Stimulated activated naive CD8-positive, alpha-beta T cell treated with anti-CD3 and anti-CD28 coated beads, Interleukin-15, Interleukin-2, amounts not matched to agents 100 ng/mL and 50 ng/mL, for 24 hours (primary cell): ENCODE data around the gene CRPPA.

ENCODE experiments used
- H3K27ac Mint-ChIP-seq: one replicate; pipeline ENCODE4 v1.8.0; 2021; ENCODE audit warnings: mild to moderate bottlenecking, mixed read lengths
- H3K27me3 Mint-ChIP-seq: one replicate; pipeline ENCODE4 v1.8.0; 2021; ENCODE audit warnings: mixed read lengths
- H3K36me3 Mint-ChIP-seq: one replicate; pipeline ENCODE4 v1.8.0; 2021; ENCODE audit warnings: low read depth, mixed read lengths
- H3K4me1 Mint-ChIP-seq: one replicate; pipeline ENCODE4 v1.8.0; 2021; ENCODE audit warnings: low read depth, mixed read lengths
- H3K4me3 Mint-ChIP-seq: one replicate; pipeline ENCODE4 v1.8.0; 2021; ENCODE audit warnings: mild to moderate bottlenecking, mixed read lengths
- H3K9me3 Mint-ChIP-seq: one replicate; pipeline ENCODE4 v1.8.0; 2021; ENCODE audit warnings: mixed read lengths

Gene CRPPA

GRCh38 chr7:16412274-16413254 lies 8.8 kb downstream of the CRPPA start:
- H3K36me3 Mint-ChIP-seq = no peaks in the 10 kb centered on the region
- H3K9me3 Mint-ChIP-seq = no peaks in the 10 kb centered on the region
- no peak overlapping the region for H3K27ac Mint-ChIP-seq
- H3K4me3 Mint-ChIP-seq = no peak overlapping the region
- H3K27me3 Mint-ChIP-seq = no peaks in the 10 kb centered on the region
- peaks cover 3% of the 10 kb centered on the region for H3K4me1 Mint-ChIP-seq

GRCh38 chr7:16411391-16411790 lies 9.9 kb downstream of the CRPPA start:
- no peak overlapping the region for H3K27ac Mint-ChIP-seq
- no peak overlapping the region for H3K4me3 Mint-ChIP-seq
- no peaks in the 10 kb centered on the region for H3K9me3 Mint-ChIP-seq
- H3K27me3 Mint-ChIP-seq = no peaks in the 10 kb centered on the region
- no peaks in the 10 kb centered on the region for H3K36me3 Mint-ChIP-seq
- H3K4me1 Mint-ChIP-seq = no peaks in the 10 kb centered on the region

GRCh38 chr7:16409777-16410176 lies 11.6 kb downstream of the CRPPA start:
- H3K4me3 Mint-ChIP-seq = no peak overlapping the region
- H3K36me3 Mint-ChIP-seq = no peaks in the 10 kb centered on the region
- H3K27ac Mint-ChIP-seq = no peak overlapping the region
- no peaks in the 10 kb centered on the region for H3K27me3 Mint-ChIP-seq
- H3K4me1 Mint-ChIP-seq = no peaks in the 10 kb centered on the region
- no peaks in the 10 kb centered on the region for H3K9me3 Mint-ChIP-seq

GRCh38 chr7:16404636-16405035 lies 16.7 kb downstream of the CRPPA start:
- H3K27ac Mint-ChIP-seq = no peak overlapping the region
- peaks cover 19% of the 10 kb centered on the region for H3K9me3 Mint-ChIP-seq
- no peaks in the 10 kb centered on the region for H3K4me1 Mint-ChIP-seq
- peaks cover 16% of the 10 kb centered on the region for H3K36me3 Mint-ChIP-seq
- H3K4me3 Mint-ChIP-seq = no peak overlapping the region
- no peaks in the 10 kb centered on the region for H3K27me3 Mint-ChIP-seq

GRCh38 chr7:16403475-16403874 lies 17.9 kb downstream of the CRPPA start:
- Mint-ChIP-seq H3K4me1 (no peaks in the 10 kb centered on the region), H3K4me3 (no peak overlapping the region), H3K36me3 (peaks cover 19% of the 10 kb centered on the region), H3K9me3 (peaks cover 19% of the 10 kb centered on the region), H3K27me3 (no peaks in the 10 kb centered on the region), H3K27ac (no peak overlapping the region)

- no peaks in the 10 kb centered on the region for H3K4me1 Mint-ChIP-seq
- no peaks in the 10 kb centered on the region for H3K27me3 Mint-ChIP-seq
- no peak overlapping the region for H3K4me3 Mint-ChIP-seq
- H3K9me3 Mint-ChIP-seq = peaks cover 22% of the 10 kb centered on the region
- no peak overlapping the region for H3K27ac Mint-ChIP-seq
- peaks cover 19% of the 10 kb centered on the region for H3K36me3 Mint-ChIP-seq
Measured at GRCh38 chr7:16402940-16403339, 18.4 kb downstream of the CRPPA start.

GRCh38 chr7:16402091-16402490 lies 19.2 kb downstream of the CRPPA start:
- Mint-ChIP-seq H3K27me3 (no peaks in the 10 kb centered on the region), H3K27ac (no peak overlapping the region), H3K4me1 (no peaks in the 10 kb centered on the region), H3K36me3 (peaks cover 19% of the 10 kb centered on the region), H3K9me3 (peaks cover 26% of the 10 kb centered on the region), H3K4me3 (no peak overlapping the region)

GRCh38 chr7:16400893-16401275 lies 20.5 kb downstream of the CRPPA start:
- Mint-ChIP-seq H3K4me3 (no peak overlapping the region), H3K4me1 (peaks cover 5% of the 10 kb centered on the region), H3K9me3 (peaks cover 35% of the 10 kb centered on the region), H3K27ac (no peak overlapping the region), H3K36me3 (peaks cover 25% of the 10 kb centered on the region), H3K27me3 (no peaks in the 10 kb centered on the region)

- H3K36me3 Mint-ChIP-seq = peaks cover 25% of the 10 kb centered on the region
- H3K9me3 Mint-ChIP-seq = peaks cover 35% of the 10 kb centered on the region
- H3K27me3 Mint-ChIP-seq = no peaks in the 10 kb centered on the region
Measured at GRCh38 chr7:16399916-16400892, 21.1 kb downstream of the CRPPA start.

GRCh38 chr7:16399265-16399831 lies 22.0 kb downstream of the CRPPA start:
- peaks cover 36% of the 10 kb centered on the region for H3K9me3 Mint-ChIP-seq
- H3K36me3 Mint-ChIP-seq = peaks cover 25% of the 10 kb centered on the region
- no peak overlapping the region for H3K4me3 Mint-ChIP-seq

More at GRCh38 chr7:16399916-16400892, 21.1 kb downstream of the CRPPA start:
- Mint-ChIP-seq H3K27ac (no peak overlapping the region), H3K4me1 (peaks cover 5% of the 10 kb centered on the region), H3K4me3 (no peak overlapping the region)

GRCh38 chr7:16398146-16399017 lies 23.0 kb downstream of the CRPPA start:
- Mint-ChIP-seq H3K36me3 (peaks cover 25% of the 10 kb centered on the region), H3K9me3 (peaks cover 39% of the 10 kb centered on the region), H3K4me3 (no peak overlapping the region), H3K27me3 (no peaks in the 10 kb centered on the region), H3K27ac (no peak overlapping the region), H3K4me1 (peaks cover 5% of the 10 kb centered on the region)

More at GRCh38 chr7:16399265-16399831, 22.0 kb downstream of the CRPPA start:
- Mint-ChIP-seq H3K27ac (no peak overlapping the region), H3K4me1 (peaks cover 5% of the 10 kb centered on the region), H3K27me3 (no peaks in the 10 kb centered on the region)

- H3K4me3 Mint-ChIP-seq = no peak overlapping the region
- no peak overlapping the region for H3K27ac Mint-ChIP-seq
- H3K36me3 Mint-ChIP-seq = peaks cover 19% of the 10 kb centered on the region
- peaks cover 38% of the 10 kb centered on the region for H3K9me3 Mint-ChIP-seq
- H3K27me3 Mint-ChIP-seq = no peaks in the 10 kb centered on the region
- H3K4me1 Mint-ChIP-seq = peaks cover 5% of the 10 kb centered on the region
Measured at GRCh38 chr7:16397501-16398145, 23.7 kb downstream of the CRPPA start.

GRCh38 chr7:16396766-16397500 lies 24.4 kb downstream of the CRPPA start:
- H3K27me3 Mint-ChIP-seq = no peaks in the 10 kb centered on the region
- no peak overlapping the region for H3K27ac Mint-ChIP-seq
- peaks cover 14% of the 10 kb centered on the region for H3K36me3 Mint-ChIP-seq
- peaks cover 5% of the 10 kb centered on the region for H3K4me1 Mint-ChIP-seq
- H3K4me3 Mint-ChIP-seq = no peak overlapping the region
- H3K9me3 Mint-ChIP-seq = peaks cover 32% of the 10 kb centered on the region
